ENCODE data around the gene RARA.

The RARA gene

GRCh38 chr17:40329839-40330794 lies 21.1 kb downstream of the RARA start:
- DNase-seq: peak; percentile 61

GRCh38 chr17:40330850-40331470 lies 22.0 kb downstream of the RARA start:
- no peak for DNase-seq

GRCh38 chr17:40331743-40332641 lies 23.0 kb downstream of the RARA start:
- no peak for DNase-seq

GRCh38 chr17:40333781-40334448 lies 24.9 kb downstream of the RARA start:
- DNase-seq: no peak

- no peak for DNase-seq
These were observed 26.6 kb downstream of the RARA start for GRCh38 chr17:40335620-40336019.

- no peak for DNase-seq
These were observed 28.4 kb downstream of the RARA start for GRCh38 chr17:40337351-40337750.

- no peak for DNase-seq
These were observed 29.1 kb downstream of the RARA start for GRCh38 chr17:40338058-40338457.

- DNase-seq: no peak
These were observed 30.1 kb downstream of the RARA start for GRCh38 chr17:40338941-40339649.

- no peak for DNase-seq
These were observed 31.3 kb downstream of the RARA start for GRCh38 chr17:40340327-40340726.

- peak; percentile 68 for DNase-seq
These were observed 32.2 kb downstream of the RARA start for GRCh38 chr17:40340880-40341807.

GRCh38 chr17:40341808-40342503 lies 33.0 kb downstream of the RARA start:
- DNase-seq: peak; percentile 37

- no peak for DNase-seq
These were observed 33.7 kb downstream of the RARA start for GRCh38 chr17:40342504-40343218.

- no peak for DNase-seq
These were observed 34.5 kb downstream of the RARA start for GRCh38 chr17:40343219-40344119.

- no peak for DNase-seq
These were observed 35.6 kb downstream of the RARA start for GRCh38 chr17:40344421-40345160.

- DNase-seq: peak; percentile 47
These were observed 36.4 kb downstream of the RARA start for GRCh38 chr17:40345161-40345993.

- no peak for DNase-seq
These were observed 37.2 kb downstream of the RARA start for GRCh38 chr17:40345994-40346764.
